ENCODE data around the gene RNF214. TPM values are rescaled to one million over a fixed set of nuclear protein-coding genes. Genes with fewer than 3 reads are reported as not detected.
"Not testable (repeated sequence)": the region's sequence is repeated elsewhere in the genome, so short reads cannot be mapped to it uniquely, and the experiment has no call there.

The RNF214 gene
- polyA plus RNA-seq, 1 experiment: 15.1 TPM

GRCh38 chr11:117204283-117205080 lies 28.0 kb upstream of the RNF214 start:
- H3K9me3 ChIP-seq (ENCODE audit: control insufficient read depth, insufficient read depth, low read length): no peaks in the 10 kb centered on the region; the same call in 1 of the 2 replicates
- POLR2A ChIA-PET: interaction anchor here (0.7 to 2.3 kb wide), 3 partner anchors 14 to 17 kb away, joined by 3 to 9 read pairs (median 4); no protein-coding TSS in a partner anchor
- H3K4me3 ChIP-seq (ENCODE audit: low read depth, low read length): peak overlapping the region; percentile 7; the same call in 1 of the 2 replicates
- TF ChIP-seq CTCF (IDR thresholded peaks at IDR 0.05; ENCODE audit: low read depth, low read length): no peak
- no peaks in the 10 kb centered on the region for H3K27me3 ChIP-seq (ENCODE audit: control insufficient read depth, insufficient read depth, low read length)
- DNase-seq (ENCODE audit: low read depth, low spot score): no peak
- CTCF ChIA-PET: interaction anchor here (3.4 kb wide), 1 partner anchor 22 kb away, joined by 9 read pairs; no protein-coding TSS in a partner anchor
- H3K27ac ChIP-seq (ENCODE audit: low read depth, low read length): no peak overlapping the region

- peak overlapping the region; percentile 57 for H3K27ac ChIP-seq (ENCODE audit: low read depth, low read length)
- ChIA-PET CTCF (interaction anchor here (1.1 kb wide), 1 partner anchor 22 kb away, joined by 3 read pairs; no protein-coding TSS in a partner anchor), POLR2A (interaction anchor here (0.5 to 2.3 kb wide), 3 partner anchors 13 to 471 kb away, joined by 3 to 9 read pairs (median 4); no protein-coding TSS in a partner anchor)
- TF ChIP-seq CTCF (IDR thresholded peaks at IDR 0.05; ENCODE audit: low read depth, low read length): no peak
- H3K9me3 ChIP-seq (ENCODE audit: control insufficient read depth, insufficient read depth, low read length): no peaks in the 10 kb centered on the region; the same call in 1 of the 2 replicates
- H3K4me3 ChIP-seq (ENCODE audit: low read depth, low read length): no peak overlapping the region
- DNase-seq (ENCODE audit: low read depth, low spot score): no peak
- no peaks in the 10 kb centered on the region for H3K27me3 ChIP-seq (ENCODE audit: control insufficient read depth, insufficient read depth, low read length)
Observed at GRCh38 chr11:117205211-117205818, 27.2 kb upstream of the RNF214 start.

GRCh38 chr11:117206111-117206510 lies 26.4 kb upstream of the RNF214 start:
- not testable (repeated sequence) for H3K4me3 ChIP-seq (ENCODE audit: low read depth, low read length); H3K27me3 ChIP-seq (ENCODE audit: control insufficient read depth, insufficient read depth, low read length); H3K27ac ChIP-seq (ENCODE audit: low read depth, low read length); DNase-seq (ENCODE audit: low read depth, low spot score); H3K9me3 ChIP-seq (ENCODE audit: control insufficient read depth, insufficient read depth, low read length)
- POLR2A ChIA-PET: interaction anchor here (1.3 to 2.3 kb wide), 2 partner anchors 12 to 15 kb away, joined by 4 to 9 read pairs; no protein-coding TSS in a partner anchor
- CTCF ChIA-PET: interaction anchor here (1.1 kb wide), 1 partner anchor 21 kb away, joined by 3 read pairs; no protein-coding TSS in a partner anchor

GRCh38 chr11:117206859-117207258 lies 25.6 kb upstream of the RNF214 start:
- POLR2A ChIA-PET; H3K27me3 ChIP-seq (ENCODE audit: control insufficient read depth, insufficient read depth, low read length); CTCF ChIA-PET; DNase-seq (ENCODE audit: low read depth, low spot score); H3K4me3 ChIP-seq (ENCODE audit: low read depth, low read length); H3K9me3 ChIP-seq (ENCODE audit: control insufficient read depth, insufficient read depth, low read length); H3K27ac ChIP-seq (ENCODE audit: low read depth, low read length): not testable (repeated sequence)

- DNase-seq (ENCODE audit: low read depth, low spot score); POLR2A ChIA-PET; H3K4me3 ChIP-seq (ENCODE audit: low read depth, low read length); CTCF ChIA-PET; H3K27ac ChIP-seq (ENCODE audit: low read depth, low read length); H3K9me3 ChIP-seq (ENCODE audit: control insufficient read depth, insufficient read depth, low read length); H3K27me3 ChIP-seq (ENCODE audit: control insufficient read depth, insufficient read depth, low read length): not testable (repeated sequence)
Observed at GRCh38 chr11:117207481-117207880, 25.0 kb upstream of the RNF214 start.

- H3K4me3 ChIP-seq (ENCODE audit: low read depth, low read length); H3K27ac ChIP-seq (ENCODE audit: low read depth, low read length); H3K27me3 ChIP-seq (ENCODE audit: control insufficient read depth, insufficient read depth, low read length); POLR2A ChIA-PET; H3K9me3 ChIP-seq (ENCODE audit: control insufficient read depth, insufficient read depth, low read length); DNase-seq (ENCODE audit: low read depth, low spot score): not testable (repeated sequence)
- CTCF ChIA-PET: interaction anchor here (0.6 kb wide), 1 partner anchor 70 kb away, joined by 4 read pairs; no protein-coding TSS in a partner anchor
Observed at GRCh38 chr11:117208710-117209109, 23.8 kb upstream of the RNF214 start.

GRCh38 chr11:117209351-117210125 lies 22.9 kb upstream of the RNF214 start:
- ChIA-PET POLR2A (interaction anchor here (2.7 kb wide), 1 partner anchor 17 kb away, joined by 22 read pairs; no protein-coding TSS in a partner anchor), CTCF (interaction anchor here (0.6 to 2.2 kb wide), 2 partner anchors 17 to 70 kb away, joined by 4 to 14 read pairs; no protein-coding TSS in a partner anchor)
- H3K27ac ChIP-seq (ENCODE audit: low read depth, low read length); H3K9me3 ChIP-seq (ENCODE audit: control insufficient read depth, insufficient read depth, low read length); DNase-seq (ENCODE audit: low read depth, low spot score); H3K27me3 ChIP-seq (ENCODE audit: control insufficient read depth, insufficient read depth, low read length); H3K4me3 ChIP-seq (ENCODE audit: low read depth, low read length): not testable (repeated sequence)

Data from AG04450 (cell line).